Colonic mucosa (tissue), 4 donors: ENCODE measurements around the gene ACOXL. TPM values are rescaled to one million over a fixed set of nuclear protein-coding genes. Genes with fewer than 3 reads are reported as not detected.
A peak's percentile ranks its signal among the peaks of the same experiment; 100 is the strongest.

ENCODE experiments used
- DNase-seq: peaks from one replicate; pipeline ENCODE4 v3.0.0-alpha.2; 2020
- H3K27ac ChIP-seq: fragments of 200-600 bp; one replicate; pipeline ENCODE4 v1.8.0; 2021
- H3K27me3 ChIP-seq: fragments of 200-600 bp; one replicate; pipeline ENCODE4 v1.8.0; 2021
- H3K36me3 ChIP-seq: fragments of 200-600 bp; one replicate; pipeline ENCODE4 v1.8.0; 2021
- H3K4me1 ChIP-seq: fragments of 200-600 bp; one replicate; pipeline ENCODE4 v1.8.0; 2021; ENCODE audit warnings: mild to moderate bottlenecking
- H3K4me3 ChIP-seq: fragments of 200-600 bp; one replicate; pipeline ENCODE4 v1.8.0; 2021
- H3K9ac ChIP-seq, 2 donors: one replicate each; pipeline ENCODE4 v1.7.0; 2013; ENCODE audit warnings: control low read depth in 2 of 2, low read depth in 2 of 2, low read length in 2 of 2
- H3K9me3 ChIP-seq: fragments of 200-600 bp; one replicate; pipeline ENCODE4 v1.8.0; 2021
- CTCF ChIP-seq: fragments of 200-600 bp; IDR thresholded peaks from one replicate; pipeline ENCODE4 v1.8.0; 2022; ENCODE audit warnings: antibody characterized with exemption, mild to moderate bottlenecking
- intact Hi-C: fragments of 100-400 bp; cut with DNase I; formaldehyde crosslinking; loops from one replicate; pipeline ENCODE4 v1.14.1; 2022
- total RNA-seq, 2 donors: library from RNA; stranded (reverse); fragmentation: NEBNext Ultra II Directional in 1 of 2; extraction: Animal tissue kit (Norgen Biotek cat#: 25700) in 1 of 2; gene quantifications; one replicate each; pipeline ENCODE4 v1.2.1, GENCODE V29; 2021
- donor health status: healthy.
- donor health status: DM: no; HTN: no; CAD: no.
- donor health status: DM: no; HTN: no; CAD: no.

Gene ACOXL
- total RNA-seq, 2 donors from 2014 or later = 0.32 to 0.82 TPM

GRCh38 chr2:110891626-110892025 lies 159.3 kb downstream of the ACOXL start:
- no peak overlapping the region for H3K27ac ChIP-seq
- no peaks in the 10 kb centered on the region for H3K4me1 ChIP-seq
- H3K27me3 ChIP-seq = no peaks in the 10 kb centered on the region
- no peak overlapping the region for H3K4me3 ChIP-seq
- H3K9ac ChIP-seq = no peak overlapping the region
- intact Hi-C loops = no loop called here
- DNase-seq = no peak
- H3K9me3 ChIP-seq = no peaks in the 10 kb centered on the region
- no peak for TF ChIP-seq CTCF
- no peaks in the 10 kb centered on the region for H3K36me3 ChIP-seq

GRCh38 chr2:110896226-110896625 lies 163.9 kb downstream of the ACOXL start:
- H3K4me3 ChIP-seq = no peak overlapping the region
- no peaks in the 10 kb centered on the region for H3K9me3 ChIP-seq
- no peak for DNase-seq
- no peaks in the 10 kb centered on the region for H3K27me3 ChIP-seq
- H3K9ac ChIP-seq = no peak overlapping the region
- TF ChIP-seq CTCF = no peak
- H3K36me3 ChIP-seq = no peaks in the 10 kb centered on the region
- no peaks in the 10 kb centered on the region for H3K4me1 ChIP-seq
- intact Hi-C loops = no loop called here
- H3K27ac ChIP-seq = no peak overlapping the region

GRCh38 chr2:110897966-110898365 lies 165.6 kb downstream of the ACOXL start:
- H3K27ac ChIP-seq = no peak overlapping the region
- intact Hi-C loops = no loop called here
- no peaks in the 10 kb centered on the region for H3K27me3 ChIP-seq
- no peaks in the 10 kb centered on the region for H3K9me3 ChIP-seq
- H3K4me3 ChIP-seq = no peak overlapping the region
- no peaks in the 10 kb centered on the region for H3K36me3 ChIP-seq
- no peak for DNase-seq
- peaks cover 4% of the 10 kb centered on the region for H3K4me1 ChIP-seq
- H3K9ac ChIP-seq = no peak overlapping the region
- TF ChIP-seq CTCF = no peak

- no peak for DNase-seq
- Histone ChIP-seq H3K36me3 (no peaks in the 10 kb centered on the region), H3K9me3 (no peaks in the 10 kb centered on the region), H3K9ac (no peak overlapping the region), H3K27ac (no peak overlapping the region), H3K27me3 (no peaks in the 10 kb centered on the region), H3K4me3 (no peak overlapping the region), H3K4me1 (peaks cover 7% of the 10 kb centered on the region)
- intact Hi-C loops = no loop called here
- no peak for TF ChIP-seq CTCF
These were observed 167.8 kb downstream of the ACOXL start for GRCh38 chr2:110900191-110900590.

- Histone ChIP-seq H3K27ac (no peak overlapping the region), H3K9me3 (no peaks in the 10 kb centered on the region), H3K27me3 (no peaks in the 10 kb centered on the region), H3K9ac (no peak overlapping the region), H3K36me3 (no peaks in the 10 kb centered on the region), H3K4me3 (no peak overlapping the region), H3K4me1 (peaks cover 7% of the 10 kb centered on the region)
- peak; percentile 81 for DNase-seq
- TF ChIP-seq CTCF = no peak
- intact Hi-C loops = no loop called here
These were observed 171.2 kb downstream of the ACOXL start for GRCh38 chr2:110903548-110903947.
